HUES6 (cell line): ENCODE measurements around the gene COL4A4.
"Not testable (repeated sequence)": the region's sequence is repeated elsewhere in the genome, so short reads cannot be mapped to it uniquely, and the experiment has no call there.

Source experiments
- H3K27ac ChIP-seq: 2 replicates; pipeline ENCODE4 v1.7.0; 2013; ENCODE audit warnings: low read depth, mild to moderate bottlenecking, low read length, inconsistent platforms
- H3K27me3 ChIP-seq: 2 replicates; pipeline ENCODE4 v1.6.1; 2013; ENCODE audit warnings: low read length; ENCODE audit not compliant: control insufficient read depth, insufficient read depth
- H3K36me3 ChIP-seq: 2 replicates; pipeline ENCODE4 v1.6.1; 2013; ENCODE audit warnings: low read length; ENCODE audit not compliant: control insufficient read depth, insufficient read depth
- H3K4me1 ChIP-seq: 2 replicates; pipeline ENCODE4 v1.6.1; 2013; ENCODE audit warnings: low read length; ENCODE audit not compliant: control insufficient read depth, insufficient read depth
- H3K4me3 ChIP-seq: 2 replicates; pipeline ENCODE4 v1.5.1; 2013; ENCODE audit warnings: low read depth, low read length
- H3K9ac ChIP-seq: one replicate; pipeline ENCODE4 v1.6.1; 2013; ENCODE audit warnings: mild to moderate bottlenecking, low read length
- H3K9me3 ChIP-seq: 2 replicates; pipeline ENCODE4 v1.6.1; 2013; ENCODE audit warnings: low read depth, low read length; ENCODE audit not compliant: control insufficient read depth, insufficient read depth

COL4A4 gene

GRCh38 chr2:227115761-227116160 is 48.2 kb downstream of the COL4A4 start:
- no peak overlapping the region for H3K9ac ChIP-seq
- H3K27me3 ChIP-seq, result no peaks in the 10 kb centered on the region
- H3K27ac ChIP-seq, result no peak overlapping the region
- H3K9me3 ChIP-seq, result no peaks in the 10 kb centered on the region
- no peaks in the 10 kb centered on the region for H3K36me3 ChIP-seq
- H3K4me1 ChIP-seq, result no peaks in the 10 kb centered on the region; the same call in 1 of the 2 replicates
- no peak overlapping the region for H3K4me3 ChIP-seq

- Histone ChIP-seq H3K27ac (no peak overlapping the region), H3K4me1 (no peaks in the 10 kb centered on the region), H3K9me3 (no peaks in the 10 kb centered on the region), H3K36me3 (no peaks in the 10 kb centered on the region), H3K4me3 (no peak overlapping the region), H3K27me3 (no peaks in the 10 kb centered on the region), H3K9ac (no peak overlapping the region)
Measured at GRCh38 chr2:227106845-227107759, 56.9 kb downstream of the COL4A4 start.

GRCh38 chr2:227103583-227103982 is 60.4 kb downstream of the COL4A4 start:
- Histone ChIP-seq H3K27me3 (no peaks in the 10 kb centered on the region), H3K27ac (no peak overlapping the region), H3K36me3 (no peaks in the 10 kb centered on the region), H3K9me3 (no peaks in the 10 kb centered on the region), H3K9ac (no peak overlapping the region), H3K4me3 (no peak overlapping the region), H3K4me1 (no peaks in the 10 kb centered on the region)

GRCh38 chr2:227099340-227099739 is 64.7 kb downstream of the COL4A4 start:
- Histone ChIP-seq H3K9ac (no peak overlapping the region), H3K27ac (no peak overlapping the region), H3K27me3 (no peaks in the 10 kb centered on the region), H3K9me3 (no peaks in the 10 kb centered on the region), H3K4me3 (no peak overlapping the region), H3K4me1 (no peaks in the 10 kb centered on the region), H3K36me3 (no peaks in the 10 kb centered on the region)

- no peak overlapping the region for H3K4me3 ChIP-seq
- H3K36me3 ChIP-seq, result no peaks in the 10 kb centered on the region
- no peaks in the 10 kb centered on the region for H3K9me3 ChIP-seq
- no peak overlapping the region for H3K27ac ChIP-seq
- no peaks in the 10 kb centered on the region for H3K4me1 ChIP-seq
- H3K9ac ChIP-seq, result no peak overlapping the region
- H3K27me3 ChIP-seq, result no peaks in the 10 kb centered on the region
Measured at GRCh38 chr2:227098162-227098515, 65.9 kb downstream of the COL4A4 start.

GRCh38 chr2:227097495-227098161 is 66.4 kb downstream of the COL4A4 start:
- Histone ChIP-seq H3K4me1 (no peaks in the 10 kb centered on the region), H3K4me3 (no peak overlapping the region)

GRCh38 chr2:227095346-227095745 is 68.7 kb downstream of the COL4A4 start:
- H3K27me3 ChIP-seq, result no peaks in the 10 kb centered on the region
- H3K9me3 ChIP-seq, result no peaks in the 10 kb centered on the region
- no peak overlapping the region for H3K9ac ChIP-seq
- H3K27ac ChIP-seq, result no peak overlapping the region
- no peak overlapping the region for H3K4me3 ChIP-seq
- H3K36me3 ChIP-seq, result no peaks in the 10 kb centered on the region
- no peaks in the 10 kb centered on the region for H3K4me1 ChIP-seq

More at GRCh38 chr2:227097495-227098161, 66.4 kb downstream of the COL4A4 start:
- no peaks in the 10 kb centered on the region for H3K27me3 ChIP-seq
- H3K9ac ChIP-seq, result no peak overlapping the region
- no peak overlapping the region for H3K27ac ChIP-seq
- no peaks in the 10 kb centered on the region for H3K36me3 ChIP-seq
- H3K9me3 ChIP-seq, result no peaks in the 10 kb centered on the region

- Histone ChIP-seq H3K4me3 (no peak overlapping the region), H3K27ac (no peak overlapping the region), H3K36me3 (no peaks in the 10 kb centered on the region), H3K27me3 (no peaks in the 10 kb centered on the region), H3K9ac (no peak overlapping the region), H3K9me3 (no peaks in the 10 kb centered on the region), H3K4me1 (no peaks in the 10 kb centered on the region)
Measured at GRCh38 chr2:227082286-227082685, 81.7 kb downstream of the COL4A4 start.

- Histone ChIP-seq H3K9me3 (0 out of 2 replicates have a peak, but pooled peaks cover under 1% of the 10 kb centered on the region), H3K4me3 (no peak overlapping the region), H3K4me1 (no peaks in the 10 kb centered on the region), H3K27ac (no peak overlapping the region), H3K9ac (no peak overlapping the region), H3K27me3 (no peaks in the 10 kb centered on the region), H3K36me3 (no peaks in the 10 kb centered on the region)
Measured at GRCh38 chr2:227079726-227080125, 84.3 kb downstream of the COL4A4 start.

- H3K4me3 ChIP-seq, result peak overlapping the region; percentile 63
- H3K27me3 ChIP-seq, H3K36me3 ChIP-seq, H3K27ac ChIP-seq, H3K9me3 ChIP-seq, H3K4me1 ChIP-seq: not testable (repeated sequence)
- H3K9ac ChIP-seq, result peak overlapping the region; percentile 78
Measured at GRCh38 chr2:227065065-227065464, 98.9 kb downstream of the COL4A4 start.

- Histone ChIP-seq H3K4me1 (no peaks in the 10 kb centered on the region), H3K36me3 (no peaks in the 10 kb centered on the region)
Measured at GRCh38 chr2:227058888-227059399, 105.1 kb downstream of the COL4A4 start.

More at GRCh38 chr2:227058888-227059399, 105.1 kb downstream of the COL4A4 start:
- Histone ChIP-seq H3K27ac (no peak overlapping the region), H3K4me3 (no peak overlapping the region), H3K9ac (no peak overlapping the region), H3K9me3 (no peaks in the 10 kb centered on the region), H3K27me3 (no peaks in the 10 kb centered on the region)
